Tibial nerve (tissue), 4 donors: ENCODE measurements around the gene NKD1.

Source experiments
- EP300 ChIP-seq, 2 donors: sonication (generic); formaldehyde crosslinking; IDR thresholded peaks; one replicate each; pipeline ENCODE4 v1.6.1; 2017; ENCODE audit warnings: antibody characterized with exemption in 2 of 2, mild to moderate bottlenecking in 1 of 2
- POLR2A ChIP-seq, 2 donors: fragments of 450-650 bp; IDR thresholded peaks; one replicate each; pipeline ENCODE4 v1.6.1; 2017; ENCODE audit warnings: antibody characterized with exemption in 2 of 2, mild to moderate bottlenecking in 2 of 2, moderate library complexity in 2 of 2
- TF ChIP-seq, protein P1 (sequence below), 5 experiments: fragments of 200-600 bp in 3 of 5; fragments of 450-650 bp in 2 of 5; sonication (generic) in 3 of 5; IDR thresholded peaks; one replicate each; pipeline ENCODE4 v1.5.1; 2016 to 2019; ENCODE audit warnings: antibody characterized with exemption in 5 of 5, mild to moderate bottlenecking in 3 of 5, moderate library complexity in 2 of 5

DNA sequence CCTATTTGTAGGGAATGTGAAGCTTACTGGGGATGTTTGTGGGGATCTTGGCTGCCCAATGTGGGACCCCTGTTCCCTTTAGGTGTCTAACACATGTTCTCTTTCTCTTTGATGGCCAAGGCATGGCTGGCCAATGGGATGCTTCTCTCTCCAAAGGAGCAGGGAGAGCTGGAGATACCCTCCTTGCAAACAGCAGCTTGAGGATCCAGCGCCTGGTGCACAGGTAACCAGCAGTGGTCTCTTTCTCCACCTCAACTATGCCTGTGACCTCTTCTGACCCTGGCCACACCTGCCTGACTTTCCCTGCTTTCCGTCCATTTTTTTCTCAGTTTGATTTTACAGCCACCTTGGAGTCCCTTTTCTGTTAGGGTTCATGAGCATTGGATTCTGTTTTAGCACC, 16.8 kb upstream of the NKD1 start:
- TF ChIP-seq, protein P1, sequence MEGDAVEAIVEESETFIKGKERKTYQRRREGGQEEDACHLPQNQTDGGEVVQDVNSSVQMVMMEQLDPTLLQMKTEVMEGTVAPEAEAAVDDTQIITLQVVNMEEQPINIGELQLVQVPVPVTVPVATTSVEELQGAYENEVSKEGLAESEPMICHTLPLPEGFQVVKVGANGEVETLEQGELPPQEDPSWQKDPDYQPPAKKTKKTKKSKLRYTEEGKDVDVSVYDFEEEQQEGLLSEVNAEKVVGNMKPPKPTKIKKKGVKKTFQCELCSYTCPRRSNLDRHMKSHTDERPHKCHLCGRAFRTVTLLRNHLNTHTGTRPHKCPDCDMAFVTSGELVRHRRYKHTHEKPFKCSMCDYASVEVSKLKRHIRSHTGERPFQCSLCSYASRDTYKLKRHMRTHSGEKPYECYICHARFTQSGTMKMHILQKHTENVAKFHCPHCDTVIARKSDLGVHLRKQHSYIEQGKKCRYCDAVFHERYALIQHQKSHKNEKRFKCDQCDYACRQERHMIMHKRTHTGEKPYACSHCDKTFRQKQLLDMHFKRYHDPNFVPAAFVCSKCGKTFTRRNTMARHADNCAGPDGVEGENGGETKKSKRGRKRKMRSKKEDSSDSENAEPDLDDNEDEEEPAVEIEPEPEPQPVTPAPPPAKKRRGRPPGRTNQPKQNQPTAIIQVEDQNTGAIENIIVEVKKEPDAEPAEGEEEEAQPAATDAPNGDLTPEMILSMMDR (IDR thresholded peaks at IDR 0.05): no peak
- no peak for TF ChIP-seq EP300 (IDR thresholded peaks at IDR 0.05)
- no peak for TF ChIP-seq POLR2A (IDR thresholded peaks at IDR 0.05)
